ENCODE measurements around the gene PLEKHG4. TPM values are rescaled to one million over a fixed set of nuclear protein-coding genes. Genes with fewer than 3 reads are reported as not detected.
A peak's percentile ranks its signal among the peaks of the same experiment; 100 is the strongest.

Gene PLEKHG4
- total RNA-seq, 1 experiment from 2014 or later: 5.9 TPM

GRCh38 chr16:67246081-67246755 lies 33.1 kb upstream of the PLEKHG4 start (continued):
- TF ChIP-seq, protein P1, sequence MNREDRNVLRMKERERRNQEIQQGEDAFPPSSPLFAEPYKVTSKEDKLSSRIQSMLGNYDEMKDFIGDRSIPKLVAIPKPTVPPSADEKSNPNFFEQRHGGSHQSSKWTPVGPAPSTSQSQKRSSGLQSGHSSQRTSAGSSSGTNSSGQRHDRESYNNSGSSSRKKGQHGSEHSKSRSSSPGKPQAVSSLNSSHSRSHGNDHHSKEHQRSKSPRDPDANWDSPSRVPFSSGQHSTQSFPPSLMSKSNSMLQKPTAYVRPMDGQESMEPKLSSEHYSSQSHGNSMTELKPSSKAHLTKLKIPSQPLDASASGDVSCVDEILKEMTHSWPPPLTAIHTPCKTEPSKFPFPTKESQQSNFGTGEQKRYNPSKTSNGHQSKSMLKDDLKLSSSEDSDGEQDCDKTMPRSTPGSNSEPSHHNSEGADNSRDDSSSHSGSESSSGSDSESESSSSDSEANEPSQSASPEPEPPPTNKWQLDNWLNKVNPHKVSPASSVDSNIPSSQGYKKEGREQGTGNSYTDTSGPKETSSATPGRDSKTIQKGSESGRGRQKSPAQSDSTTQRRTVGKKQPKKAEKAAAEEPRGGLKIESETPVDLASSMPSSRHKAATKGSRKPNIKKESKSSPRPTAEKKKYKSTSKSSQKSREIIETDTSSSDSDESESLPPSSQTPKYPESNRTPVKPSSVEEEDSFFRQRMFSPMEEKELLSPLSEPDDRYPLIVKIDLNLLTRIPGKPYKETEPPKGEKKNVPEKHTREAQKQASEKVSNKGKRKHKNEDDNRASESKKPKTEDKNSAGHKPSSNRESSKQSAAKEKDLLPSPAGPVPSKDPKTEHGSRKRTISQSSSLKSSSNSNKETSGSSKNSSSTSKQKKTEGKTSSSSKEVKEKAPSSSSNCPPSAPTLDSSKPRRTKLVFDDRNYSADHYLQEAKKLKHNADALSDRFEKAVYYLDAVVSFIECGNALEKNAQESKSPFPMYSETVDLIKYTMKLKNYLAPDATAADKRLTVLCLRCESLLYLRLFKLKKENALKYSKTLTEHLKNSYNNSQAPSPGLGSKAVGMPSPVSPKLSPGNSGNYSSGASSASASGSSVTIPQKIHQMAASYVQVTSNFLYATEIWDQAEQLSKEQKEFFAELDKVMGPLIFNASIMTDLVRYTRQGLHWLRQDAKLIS (CRISPR knock-in tag; IDR thresholded peaks at IDR 0.05; ENCODE audit: borderline replicate concordance): peak; percentile 14; the same call in 1 of the 2 replicates
- TF ChIP-seq SP1 (CRISPR knock-in tag; conservative IDR thresholded peaks at IDR 0.05): peak; percentile 57
- TF ChIP-seq ATF6 (CRISPR knock-in tag; IDR thresholded peaks at IDR 0.05): no peak
- no peak for TF ChIP-seq OVOL2 (CRISPR knock-in tag; IDR thresholded peaks at IDR 0.05; ENCODE audit: borderline replicate concordance)
- peak; percentile 83; the same call in 1 of the 2 replicates for TF ChIP-seq MYBL2 (CRISPR knock-in tag; IDR thresholded peaks at IDR 0.05)
- peak; percentile 76; the same call in 1 of the 2 replicates for TF ChIP-seq ARID4B (CRISPR knock-in tag; IDR thresholded peaks at IDR 0.05; ENCODE audit: borderline replicate concordance)
- TF ChIP-seq CREB1 (CRISPR knock-in tag; IDR thresholded peaks at IDR 0.05): no peak
- TF ChIP-seq, protein P2, sequence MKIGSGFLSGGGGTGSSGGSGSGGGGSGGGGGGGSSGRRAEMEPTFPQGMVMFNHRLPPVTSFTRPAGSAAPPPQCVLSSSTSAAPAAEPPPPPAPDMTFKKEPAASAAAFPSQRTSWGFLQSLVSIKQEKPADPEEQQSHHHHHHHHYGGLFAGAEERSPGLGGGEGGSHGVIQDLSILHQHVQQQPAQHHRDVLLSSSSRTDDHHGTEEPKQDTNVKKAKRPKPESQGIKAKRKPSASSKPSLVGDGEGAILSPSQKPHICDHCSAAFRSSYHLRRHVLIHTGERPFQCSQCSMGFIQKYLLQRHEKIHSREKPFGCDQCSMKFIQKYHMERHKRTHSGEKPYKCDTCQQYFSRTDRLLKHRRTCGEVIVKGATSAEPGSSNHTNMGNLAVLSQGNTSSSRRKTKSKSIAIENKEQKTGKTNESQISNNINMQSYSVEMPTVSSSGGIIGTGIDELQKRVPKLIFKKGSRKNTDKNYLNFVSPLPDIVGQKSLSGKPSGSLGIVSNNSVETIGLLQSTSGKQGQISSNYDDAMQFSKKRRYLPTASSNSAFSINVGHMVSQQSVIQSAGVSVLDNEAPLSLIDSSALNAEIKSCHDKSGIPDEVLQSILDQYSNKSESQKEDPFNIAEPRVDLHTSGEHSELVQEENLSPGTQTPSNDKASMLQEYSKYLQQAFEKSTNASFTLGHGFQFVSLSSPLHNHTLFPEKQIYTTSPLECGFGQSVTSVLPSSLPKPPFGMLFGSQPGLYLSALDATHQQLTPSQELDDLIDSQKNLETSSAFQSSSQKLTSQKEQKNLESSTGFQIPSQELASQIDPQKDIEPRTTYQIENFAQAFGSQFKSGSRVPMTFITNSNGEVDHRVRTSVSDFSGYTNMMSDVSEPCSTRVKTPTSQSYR (CRISPR knock-in tag; IDR thresholded peaks at IDR 0.05): peak; percentile 82; the same call in 1 of the 2 replicates
- no peak for TF ChIP-seq SOX15 (CRISPR knock-in tag; IDR thresholded peaks at IDR 0.05)
- TF ChIP-seq NFE2L1 (CRISPR knock-in tag; IDR thresholded peaks at IDR 0.05): peak; percentile 45; the same call in 1 of the 2 replicates
- TF ChIP-seq ZNF232 (CRISPR knock-in tag; IDR thresholded peaks at IDR 0.05): 0 out of 2 replicates have a peak, but pooled peaks have one; percentile 70
- TF ChIP-seq ETV6 (CRISPR knock-in tag; IDR thresholded peaks at IDR 0.05): peak; percentile 73
- 0 out of 2 replicates have a peak, but pooled peaks have one; percentile 36 for TF ChIP-seq FOXK1 (CRISPR knock-in tag; IDR thresholded peaks at IDR 0.05)
- TF ChIP-seq, protein P3, sequence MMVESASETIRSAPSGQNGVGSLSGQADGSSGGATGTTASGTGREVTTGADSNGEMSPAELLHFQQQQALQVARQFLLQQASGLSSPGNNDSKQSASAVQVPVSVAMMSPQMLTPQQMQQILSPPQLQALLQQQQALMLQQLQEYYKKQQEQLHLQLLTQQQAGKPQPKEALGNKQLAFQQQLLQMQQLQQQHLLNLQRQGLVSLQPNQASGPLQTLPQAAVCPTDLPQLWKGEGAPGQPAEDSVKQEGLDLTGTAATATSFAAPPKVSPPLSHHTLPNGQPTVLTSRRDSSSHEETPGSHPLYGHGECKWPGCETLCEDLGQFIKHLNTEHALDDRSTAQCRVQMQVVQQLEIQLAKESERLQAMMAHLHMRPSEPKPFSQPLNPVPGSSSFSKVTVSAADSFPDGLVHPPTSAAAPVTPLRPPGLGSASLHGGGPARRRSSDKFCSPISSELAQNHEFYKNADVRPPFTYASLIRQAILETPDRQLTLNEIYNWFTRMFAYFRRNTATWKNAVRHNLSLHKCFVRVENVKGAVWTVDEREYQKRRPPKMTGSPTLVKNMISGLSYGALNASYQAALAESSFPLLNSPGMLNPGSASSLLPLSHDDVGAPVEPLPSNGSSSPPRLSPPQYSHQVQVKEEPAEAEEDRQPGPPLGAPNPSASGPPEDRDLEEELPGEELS (CRISPR knock-in tag; IDR thresholded peaks at IDR 0.05): peak; percentile 18; the same call in 1 of the 2 replicates
- 0 out of 2 replicates have a peak, but pooled peaks have one; percentile 38 for TF ChIP-seq ATF1 (CRISPR knock-in tag; IDR thresholded peaks at IDR 0.05)
- TF ChIP-seq ZNF423 (CRISPR knock-in tag; IDR thresholded peaks at IDR 0.05): peak; percentile 65
- TF ChIP-seq FOXJ3 (CRISPR knock-in tag; IDR thresholded peaks at IDR 0.05; ENCODE audit: borderline replicate concordance): no peak
- TF ChIP-seq, protein P4, sequence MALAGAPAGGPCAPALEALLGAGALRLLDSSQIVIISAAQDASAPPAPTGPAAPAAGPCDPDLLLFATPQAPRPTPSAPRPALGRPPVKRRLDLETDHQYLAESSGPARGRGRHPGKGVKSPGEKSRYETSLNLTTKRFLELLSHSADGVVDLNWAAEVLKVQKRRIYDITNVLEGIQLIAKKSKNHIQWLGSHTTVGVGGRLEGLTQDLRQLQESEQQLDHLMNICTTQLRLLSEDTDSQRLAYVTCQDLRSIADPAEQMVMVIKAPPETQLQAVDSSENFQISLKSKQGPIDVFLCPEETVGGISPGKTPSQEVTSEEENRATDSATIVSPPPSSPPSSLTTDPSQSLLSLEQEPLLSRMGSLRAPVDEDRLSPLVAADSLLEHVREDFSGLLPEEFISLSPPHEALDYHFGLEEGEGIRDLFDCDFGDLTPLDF (CRISPR knock-in tag; IDR thresholded peaks at IDR 0.05): no peak
- peak; percentile 63 for TF ChIP-seq HMGXB4 (CRISPR knock-in tag; IDR thresholded peaks at IDR 0.05)
